HEK293 (cell line): ENCODE measurements around the gene MAGI2.
A peak's percentile ranks its signal among the peaks of the same experiment; 100 is the strongest.

Source experiments
- CTCF ChIA-PET: fragments of 350-600 bp; formaldehyde crosslinking; extraction: SDS; loops from one replicate; lab custom pipeline; 2021; ENCODE audit warnings: antibody characterized with exemption; lab: Yijun Ruan, JAX
- POLR2A ChIA-PET: fragments of 300-600 bp; formaldehyde crosslinking; extraction: SDS; loops from one replicate; lab custom pipeline; 2020; ENCODE audit warnings: antibody characterized with exemption, inconsistent platforms; lab: Yijun Ruan, JAX
- H3K27ac ChIP-seq: fragments of 200-500 bp; sonication (Bioruptor generic); 2 replicates; pipeline ENCODE4 v1.5.1; 2014; ENCODE audit warnings: low read depth, low read length, control low read depth, inconsistent platforms; ENCODE audit errors: extremely low read depth
- H3K36me3 ChIP-seq, 2 experiments: fragments of 200-500 bp in 1 of 2; sonication (Bioruptor generic) in 1 of 2; 1 replicate in 1 of 2; 2 replicates in 1 of 2; pipeline ENCODE4 v1.5.1; 2014 to 2017; ENCODE audit warnings: inconsistent platforms in 2 of 2, low read length in 2 of 2; ENCODE audit not compliant: control insufficient read depth in 2 of 2, insufficient read depth in 1 of 2
- H3K4me1 ChIP-seq: fragments of 200-500 bp; sonication (Bioruptor generic); 2 replicates; pipeline ENCODE4 v1.5.1; 2014; ENCODE audit warnings: mild to moderate bottlenecking, low read length, inconsistent platforms; ENCODE audit not compliant: control insufficient read depth, insufficient read depth
- H3K4me3 ChIP-seq: 2 replicates; pipeline ENCODE4 v1.5.1; 2011; ENCODE audit warnings: low read depth, mild to moderate bottlenecking, control low read depth, low read length, moderate library complexity
- H3K9me3 ChIP-seq: fragments of 200-500 bp; sonication (Bioruptor generic); 2 replicates; pipeline ENCODE4 v1.5.1; 2014; ENCODE audit warnings: low read depth, low read length, inconsistent platforms; ENCODE audit not compliant: control insufficient read depth, insufficient read depth
- RBAK ChIP-seq: fragments of 450-650 bp; formaldehyde crosslinking; IDR thresholded peaks from 2 replicates; pipeline ENCODE4 v1.5.1; 2016; ENCODE audit warnings: missing biosample characterization, missing genetic modification characterization
- SALL2 ChIP-seq: fragments of 450-650 bp; formaldehyde crosslinking; IDR thresholded peaks from 2 replicates; pipeline ENCODE4 v1.5.0; 2017; ENCODE audit warnings: missing biosample characterization, mild to moderate bottlenecking, missing genetic modification characterization, borderline replicate concordance
- SCRT2 ChIP-seq: fragments of 450-650 bp; formaldehyde crosslinking; IDR thresholded peaks from 2 replicates; pipeline ENCODE4 v1.5.1; 2016; ENCODE audit warnings: missing biosample characterization, missing genetic modification characterization
- TRIM28 ChIP-seq: IDR thresholded peaks from 2 replicates; pipeline ENCODE4 v1.6.1; 2011; ENCODE audit warnings: low read length, control low read depth, borderline replicate concordance
- ZBTB1 ChIP-seq: fragments of 450-650 bp; formaldehyde crosslinking; IDR thresholded peaks from 2 replicates; pipeline ENCODE4 v1.5.1; 2016; ENCODE audit warnings: missing biosample characterization, missing genetic modification characterization
- ZBTB17 ChIP-seq: fragments of 450-650 bp; formaldehyde crosslinking; IDR thresholded peaks from 2 replicates; pipeline ENCODE4 v1.5.1; 2016; ENCODE audit warnings: missing biosample characterization, missing genetic modification characterization
- ZNF138 ChIP-seq: fragments of 450-650 bp; formaldehyde crosslinking; IDR thresholded peaks from 2 replicates; pipeline ENCODE4 v1.5.1; 2016; ENCODE audit warnings: missing biosample characterization, missing genetic modification characterization, borderline replicate concordance
- ZNF600 ChIP-seq: fragments of 450-650 bp; formaldehyde crosslinking; IDR thresholded peaks from 2 replicates; pipeline ENCODE4 v1.5.1; 2016; ENCODE audit warnings: missing biosample characterization, missing genetic modification characterization
- ZNF654 ChIP-seq: fragments of 450-650 bp; formaldehyde crosslinking; IDR thresholded peaks from 2 replicates; pipeline ENCODE4 v1.5.1; 2016; ENCODE audit warnings: low read depth, missing biosample characterization, missing genetic modification characterization
- ZNF837 ChIP-seq: fragments of 450-650 bp; formaldehyde crosslinking; IDR thresholded peaks from 2 replicates; pipeline ENCODE4 v1.5.1; 2016; ENCODE audit warnings: missing biosample characterization, missing genetic modification characterization
- TF ChIP-seq, protein P1 (sequence below): fragments of 450-650 bp; formaldehyde crosslinking; IDR thresholded peaks from 2 replicates; pipeline ENCODE4 v1.5.1; 2016; ENCODE audit warnings: missing biosample characterization, missing genetic modification characterization
- TF ChIP-seq, protein P2 (sequence below): fragments of 450-650 bp; formaldehyde crosslinking; IDR thresholded peaks from 2 replicates; pipeline ENCODE4 v1.5.1; 2016; ENCODE audit warnings: missing biosample characterization, missing genetic modification characterization
- TF ChIP-seq, protein P3 (sequence below): fragments of 450-650 bp; formaldehyde crosslinking; IDR thresholded peaks from 2 replicates; pipeline ENCODE4 v1.5.1; 2016; ENCODE audit warnings: missing biosample characterization, missing genetic modification characterization
- TF ChIP-seq, protein P4 (sequence below): fragments of 450-650 bp; formaldehyde crosslinking; conservative IDR thresholded peaks from 2 replicates; pipeline ENCODE4 v1.5.1; 2016; ENCODE audit warnings: low read depth, missing biosample characterization, missing genetic modification characterization

Gene MAGI2

DNA sequence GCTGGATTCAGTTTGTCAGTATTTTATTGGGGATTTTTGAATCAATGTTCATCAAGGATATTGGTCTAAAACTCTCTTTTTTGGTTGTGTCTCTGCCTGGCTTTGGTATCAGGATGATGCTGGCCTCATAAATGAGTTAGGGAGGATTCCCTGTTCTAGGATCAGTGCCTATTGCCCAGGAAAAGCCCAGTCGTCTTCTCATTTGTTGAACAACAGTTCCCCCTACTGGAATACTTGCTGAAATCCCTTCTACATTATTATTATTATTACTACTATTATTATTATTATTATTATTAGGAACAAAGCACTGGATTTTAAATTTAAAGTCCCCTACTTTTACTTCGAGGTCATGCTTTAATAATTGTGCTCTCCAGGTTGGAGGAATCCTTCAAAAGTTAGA, 528.9 kb downstream of the MAGI2 start:
- H3K4me3 ChIP-seq = no peak overlapping the region
- H3K4me1 ChIP-seq = no peaks in the 10 kb centered on the region
- ChIA-PET CTCF (interaction anchor here (0.7 kb wide), 1 partner anchor 28 kb away, joined by 3 read pairs; no protein-coding TSS in a partner anchor), POLR2A (no interaction called here)
- H3K27ac ChIP-seq = no peak overlapping the region
- no peak for TF ChIP-seq ZBTB1 (tag by site-specific recombination)
- TF ChIP-seq ZNF654 (tag by site-specific recombination) = peak; percentile 47
- H3K9me3 ChIP-seq = no peaks in the 10 kb centered on the region
- no peaks in the 10 kb centered on the region for H3K36me3 ChIP-seq

DNA sequence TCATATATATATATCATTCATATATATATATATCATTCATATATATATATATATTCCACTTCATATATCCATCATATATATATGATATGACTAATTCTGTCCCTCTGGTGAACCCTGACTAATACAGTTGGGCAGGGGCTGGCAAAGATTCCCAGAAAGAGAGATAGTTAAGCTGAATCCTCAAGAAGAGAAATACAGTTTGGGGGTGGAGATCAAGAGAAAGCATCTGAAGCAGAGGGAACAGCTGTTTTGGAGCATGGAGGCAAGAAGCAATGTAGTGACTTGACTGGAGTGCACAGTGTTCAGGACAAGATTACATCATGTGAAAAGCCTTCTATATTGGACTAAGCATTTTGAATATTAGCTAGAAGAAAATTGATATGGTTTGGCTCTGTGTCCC, 540.7 kb downstream of the MAGI2 start:
- TF ChIP-seq, protein P1, sequence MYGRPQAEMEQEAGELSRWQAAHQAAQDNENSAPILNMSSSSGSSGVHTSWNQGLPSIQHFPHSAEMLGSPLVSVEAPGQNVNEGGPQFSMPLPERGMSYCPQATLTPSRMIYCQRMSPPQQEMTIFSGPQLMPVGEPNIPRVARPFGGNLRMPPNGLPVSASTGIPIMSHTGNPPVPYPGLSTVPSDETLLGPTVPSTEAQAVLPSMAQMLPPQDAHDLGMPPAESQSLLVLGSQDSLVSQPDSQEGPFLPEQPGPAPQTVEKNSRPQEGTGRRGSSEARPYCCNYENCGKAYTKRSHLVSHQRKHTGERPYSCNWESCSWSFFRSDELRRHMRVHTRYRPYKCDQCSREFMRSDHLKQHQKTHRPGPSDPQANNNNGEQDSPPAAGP (tag by site-specific recombination) = no peak
- TF ChIP-seq, protein P2, sequence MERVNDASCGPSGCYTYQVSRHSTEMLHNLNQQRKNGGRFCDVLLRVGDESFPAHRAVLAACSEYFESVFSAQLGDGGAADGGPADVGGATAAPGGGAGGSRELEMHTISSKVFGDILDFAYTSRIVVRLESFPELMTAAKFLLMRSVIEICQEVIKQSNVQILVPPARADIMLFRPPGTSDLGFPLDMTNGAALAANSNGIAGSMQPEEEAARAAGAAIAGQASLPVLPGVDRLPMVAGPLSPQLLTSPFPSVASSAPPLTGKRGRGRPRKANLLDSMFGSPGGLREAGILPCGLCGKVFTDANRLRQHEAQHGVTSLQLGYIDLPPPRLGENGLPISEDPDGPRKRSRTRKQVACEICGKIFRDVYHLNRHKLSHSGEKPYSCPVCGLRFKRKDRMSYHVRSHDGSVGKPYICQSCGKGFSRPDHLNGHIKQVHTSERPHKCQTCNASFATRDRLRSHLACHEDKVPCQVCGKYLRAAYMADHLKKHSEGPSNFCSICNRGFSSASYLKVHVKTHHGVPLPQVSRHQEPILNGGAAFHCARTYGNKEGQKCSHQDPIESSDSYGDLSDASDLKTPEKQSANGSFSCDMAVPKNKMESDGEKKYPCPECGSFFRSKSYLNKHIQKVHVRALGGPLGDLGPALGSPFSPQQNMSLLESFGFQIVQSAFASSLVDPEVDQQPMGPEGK (tag by site-specific recombination) = no peak
- no peak for TF ChIP-seq TRIM28
- TF ChIP-seq, protein P3, sequence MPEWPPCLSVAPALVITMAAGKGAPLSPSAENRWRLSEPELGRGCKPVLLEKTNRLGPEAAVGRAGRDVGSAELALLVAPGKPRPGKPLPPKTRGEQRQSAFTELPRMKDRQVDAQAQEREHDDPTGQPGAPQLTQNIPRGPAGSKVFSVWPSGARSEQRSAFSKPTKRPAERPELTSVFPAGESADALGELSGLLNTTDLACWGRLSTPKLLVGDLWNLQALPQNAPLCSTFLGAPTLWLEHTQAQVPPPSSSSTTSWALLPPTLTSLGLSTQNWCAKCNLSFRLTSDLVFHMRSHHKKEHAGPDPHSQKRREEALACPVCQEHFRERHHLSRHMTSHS (tag by site-specific recombination) = no peak
- no peak for TF ChIP-seq ZNF138 (tag by site-specific recombination)
- no peak for TF ChIP-seq SCRT2 (tag by site-specific recombination)
- TF ChIP-seq, protein P4, sequence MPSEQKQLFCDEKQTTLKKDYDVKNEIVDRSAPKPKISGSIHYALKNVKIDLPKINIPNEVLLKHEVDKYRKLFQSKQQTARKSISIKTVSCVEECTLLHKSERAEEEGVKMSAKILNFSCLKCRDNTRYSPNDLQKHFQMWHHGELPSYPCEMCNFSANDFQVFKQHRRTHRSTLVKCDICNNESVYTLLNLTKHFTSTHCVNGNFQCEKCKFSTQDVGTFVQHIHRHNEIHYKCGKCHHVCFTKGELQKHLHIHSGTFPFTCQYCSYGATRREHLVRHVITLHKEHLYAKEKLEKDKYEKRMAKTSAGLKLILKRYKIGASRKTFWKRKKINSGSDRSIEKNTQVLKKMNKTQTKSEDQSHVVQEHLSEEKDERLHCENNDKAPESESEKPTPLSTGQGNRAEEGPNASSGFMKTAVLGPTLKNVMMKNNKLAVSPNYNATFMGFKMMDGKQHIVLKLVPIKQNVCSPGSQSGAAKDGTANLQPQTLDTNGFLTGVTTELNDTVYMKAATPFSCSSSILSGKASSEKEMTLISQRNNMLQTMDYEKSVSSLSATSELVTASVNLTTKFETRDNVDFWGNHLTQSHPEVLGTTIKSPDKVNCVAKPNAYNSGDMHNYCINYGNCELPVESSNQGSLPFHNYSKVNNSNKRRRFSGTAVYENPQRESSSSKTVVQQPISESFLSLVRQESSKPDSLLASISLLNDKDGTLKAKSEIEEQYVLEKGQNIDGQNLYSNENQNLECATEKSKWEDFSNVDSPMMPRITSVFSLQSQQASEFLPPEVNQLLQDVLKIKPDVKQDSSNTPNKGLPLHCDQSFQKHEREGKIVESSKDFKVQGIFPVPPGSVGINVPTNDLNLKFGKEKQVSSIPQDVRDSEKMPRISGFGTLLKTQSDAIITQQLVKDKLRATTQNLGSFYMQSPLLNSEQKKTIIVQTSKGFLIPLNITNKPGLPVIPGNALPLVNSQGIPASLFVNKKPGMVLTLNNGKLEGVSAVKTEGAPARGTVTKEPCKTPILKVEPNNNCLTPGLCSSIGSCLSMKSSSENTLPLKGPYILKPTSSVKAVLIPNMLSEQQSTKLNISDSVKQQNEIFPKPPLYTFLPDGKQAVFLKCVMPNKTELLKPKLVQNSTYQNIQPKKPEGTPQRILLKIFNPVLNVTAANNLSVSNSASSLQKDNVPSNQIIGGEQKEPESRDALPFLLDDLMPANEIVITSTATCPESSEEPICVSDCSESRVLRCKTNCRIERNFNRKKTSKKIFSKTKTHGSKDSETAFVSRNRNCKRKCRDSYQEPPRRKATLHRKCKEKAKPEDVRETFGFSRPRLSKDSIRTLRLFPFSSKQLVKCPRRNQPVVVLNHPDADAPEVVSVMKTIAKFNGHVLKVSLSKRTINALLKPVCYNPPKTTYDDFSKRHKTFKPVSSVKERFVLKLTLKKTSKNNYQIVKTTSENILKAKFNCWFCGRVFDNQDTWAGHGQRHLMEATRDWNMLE (tag by site-specific recombination) = no peak
- no peak for TF ChIP-seq ZBTB17 (tag by site-specific recombination)
- TF ChIP-seq SALL2 (tag by site-specific recombination) = no peak
- TF ChIP-seq ZNF600 (tag by site-specific recombination) = no peak
- TF ChIP-seq RBAK (tag by site-specific recombination) = no peak
- TF ChIP-seq ZNF837 (tag by site-specific recombination) = no peak
- TF ChIP-seq, all 188 proteins: peak for 0
- Histone ChIP-seq H3K27ac (no peak overlapping the region), H3K4me1 (no peaks in the 10 kb centered on the region), H3K4me3 (no peak overlapping the region), H3K36me3 (no peaks in the 10 kb centered on the region), H3K9me3 (no peaks in the 10 kb centered on the region)
- ChIA-PET POLR2A (no interaction called here), CTCF (no interaction called here)
